ENCODE measurements around the gene NAA10.

GRCh38 chrX:153906126-153906917 lies 28.5 kb downstream of the NAA10 start:
- TF ChIP-seq POLR2A (IDR thresholded peaks at IDR 0.05; ENCODE audit: low read depth, low read length), result no peak
- no peak for TF ChIP-seq POLR2AphosphoS5 (IDR thresholded peaks at IDR 0.05; ENCODE audit: low read depth, low read length)
- no peak for TF ChIP-seq TAF1 (IDR thresholded peaks at IDR 0.05; ENCODE audit: borderline replicate concordance, low read depth, low read length)

Measured in GM12892 (cell line).